Activated T-cell treated with anti-CD3 and anti-CD28 coated beads, Interleukin-2, amount 50 U/mL, for 72 hours (primary cell): Measurements from ENCODE around the gene SAMD5. TPM values are rescaled to one million over a fixed set of nuclear protein-coding genes. Genes with fewer than 3 reads are reported as not detected.

Source experiments
- ATAC-seq, 2 donors: fragments of 150-1000 bp; cut with Tn5 transposase; replicated peaks in 1 of 2; 2 replicates each; pipeline ENCODE4 v1.10.0; 2021; ENCODE audit warnings: moderate library complexity in 2 of 2, mild to moderate bottlenecking in 1 of 2
- DNase-seq, 2 donors: peaks; one replicate each; pipeline ENCODE4 v3.0.0; 2021 to 2022; ENCODE audit warnings: mixed read lengths in 1 of 2
- H3K27ac Mint-ChIP-seq: one replicate; pipeline ENCODE4 v1.8.0; 2022; ENCODE audit warnings: mild to moderate bottlenecking, moderate library complexity, mixed read lengths
- H3K27me3 Mint-ChIP-seq: one replicate; pipeline ENCODE4 v1.8.0; 2022; ENCODE audit warnings: low read depth, mixed read lengths
- H3K36me3 Mint-ChIP-seq, 2 donors: one replicate each; pipeline ENCODE4 v1.8.0; 2022; ENCODE audit warnings: mixed read lengths in 2 of 2, mild to moderate bottlenecking in 1 of 2; ENCODE audit not compliant: insufficient read depth in 2 of 2
- H3K4me1 Mint-ChIP-seq: one replicate; pipeline ENCODE4 v1.8.0; 2022; ENCODE audit warnings: low read depth, mixed read lengths
- H3K4me3 Mint-ChIP-seq, 2 donors: one replicate each; pipeline ENCODE4 v1.8.0; 2022; ENCODE audit warnings: mild to moderate bottlenecking in 2 of 2, mixed read lengths in 2 of 2, moderate library complexity in 2 of 2
- H3K9me3 Mint-ChIP-seq, 2 donors: one replicate each; pipeline ENCODE4 v1.8.0; 2022; ENCODE audit warnings: mixed read lengths in 2 of 2
- total RNA-seq, 2 donors: library from RNA; stranded (reverse); gene quantifications; one replicate each; pipeline ENCODE4 v1.2.3, GENCODE V29; 2022

The SAMD5 gene
- total RNA-seq, 2 donors from 2014 or later, result 0.05 TPM; not detected in 1

- Mint-ChIP-seq H3K4me1 (no peaks in the 10 kb centered on the region), H3K27me3 (no peaks in the 10 kb centered on the region), H3K36me3 (no peaks in the 10 kb centered on the region), H3K9me3 (no peaks in the 10 kb centered on the region), H3K27ac (no peak overlapping the region), H3K4me3 (no peak overlapping the region)
- DNase-seq, result no peak
- ATAC-seq, result no peak
Observed at GRCh38 chr6:147587907-147588306, 79.4 kb downstream of the SAMD5 start.

- H3K36me3 Mint-ChIP-seq, result no peaks in the 10 kb centered on the region
- no peak overlapping the region for H3K4me3 Mint-ChIP-seq
- no peaks in the 10 kb centered on the region for H3K9me3 Mint-ChIP-seq
- ATAC-seq (no peak), DNase-seq (no peak)
- no peaks in the 10 kb centered on the region for H3K4me1 Mint-ChIP-seq
- H3K27ac Mint-ChIP-seq, result no peak overlapping the region
- no peaks in the 10 kb centered on the region for H3K27me3 Mint-ChIP-seq
Observed at GRCh38 chr6:147588469-147588868, 80.0 kb downstream of the SAMD5 start.

- Mint-ChIP-seq H3K4me1 (no peaks in the 10 kb centered on the region), H3K4me3 (no peak overlapping the region), H3K27ac (no peak overlapping the region), H3K27me3 (no peaks in the 10 kb centered on the region), H3K36me3 (no peaks in the 10 kb centered on the region), H3K9me3 (no peaks in the 10 kb centered on the region)
- ATAC-seq (no peak), DNase-seq (no peak)
Observed at GRCh38 chr6:147589739-147590250, 81.3 kb downstream of the SAMD5 start.

GRCh38 chr6:147595961-147596360, 87.5 kb downstream of the SAMD5 start:
- Mint-ChIP-seq H3K9me3 (no peaks in the 10 kb centered on the region), H3K4me3 (no peak overlapping the region), H3K36me3 (no peaks in the 10 kb centered on the region), H3K4me1 (no peaks in the 10 kb centered on the region), H3K27me3 (no peaks in the 10 kb centered on the region), H3K27ac (no peak overlapping the region)
- no peak for ATAC-seq
- no peak for DNase-seq

GRCh38 chr6:147603392-147604081, 95.0 kb downstream of the SAMD5 start:
- Mint-ChIP-seq H3K27me3 (no peaks in the 10 kb centered on the region), H3K4me3 (no peak overlapping the region), H3K4me1 (no peaks in the 10 kb centered on the region), H3K27ac (no peak overlapping the region), H3K9me3 (no peaks in the 10 kb centered on the region), H3K36me3 (no peaks in the 10 kb centered on the region)
- ATAC-seq (no peak), DNase-seq (no peak)

- no peak overlapping the region for H3K4me3 Mint-ChIP-seq
- DNase-seq (no peak), ATAC-seq (no peak)
- no peaks in the 10 kb centered on the region for H3K9me3 Mint-ChIP-seq
- H3K27ac Mint-ChIP-seq, result no peak overlapping the region
- H3K27me3 Mint-ChIP-seq, result no peaks in the 10 kb centered on the region
- H3K4me1 Mint-ChIP-seq, result no peaks in the 10 kb centered on the region
- no peaks in the 10 kb centered on the region for H3K36me3 Mint-ChIP-seq
Observed at GRCh38 chr6:147604373-147604772, 95.9 kb downstream of the SAMD5 start.

- no peaks in the 10 kb centered on the region for H3K36me3 Mint-ChIP-seq
- H3K9me3 Mint-ChIP-seq, result peaks cover 1 to 3% of the 10 kb centered on the region in 2 donors
- no peaks in the 10 kb centered on the region for H3K27me3 Mint-ChIP-seq
- no peaks in the 10 kb centered on the region for H3K4me1 Mint-ChIP-seq
- no peak for ATAC-seq
- no peak overlapping the region for H3K27ac Mint-ChIP-seq
- DNase-seq, result no peak
- no peak overlapping the region for H3K4me3 Mint-ChIP-seq
Observed at GRCh38 chr6:147611992-147612391, 103.5 kb downstream of the SAMD5 start.

- Mint-ChIP-seq H3K27ac (no peak overlapping the region), H3K4me3 (no peak overlapping the region), H3K27me3 (no peaks in the 10 kb centered on the region), H3K4me1 (no peaks in the 10 kb centered on the region), H3K9me3 (peaks cover 1 to 3% of the 10 kb centered on the region in 2 donors), H3K36me3 (no peaks in the 10 kb centered on the region)
- ATAC-seq, result no peak
- no peak for DNase-seq
Observed at GRCh38 chr6:147614501-147614900, 106.0 kb downstream of the SAMD5 start.

- no peaks in the 10 kb centered on the region for H3K27me3 Mint-ChIP-seq
- DNase-seq (no peak), ATAC-seq (no peak)
- peaks cover 1 to 3% of the 10 kb centered on the region in 2 donors for H3K9me3 Mint-ChIP-seq
- H3K27ac Mint-ChIP-seq, result no peak overlapping the region
- H3K36me3 Mint-ChIP-seq, result no peaks in the 10 kb centered on the region
- H3K4me1 Mint-ChIP-seq, result no peaks in the 10 kb centered on the region
- H3K4me3 Mint-ChIP-seq, result no peak overlapping the region
Observed at GRCh38 chr6:147615659-147616456, 107.4 kb downstream of the SAMD5 start.

GRCh38 chr6:147617366-147617765, 108.9 kb downstream of the SAMD5 start:
- Mint-ChIP-seq H3K36me3 (no peaks in the 10 kb centered on the region), H3K4me1 (no peaks in the 10 kb centered on the region), H3K4me3 (no peak overlapping the region), H3K9me3 (peaks cover 1 to 3% of the 10 kb centered on the region in 2 donors), H3K27ac (no peak overlapping the region), H3K27me3 (no peaks in the 10 kb centered on the region)
- no peak for DNase-seq
- no peak for ATAC-seq

GRCh38 chr6:147618457-147618856, 110.0 kb downstream of the SAMD5 start:
- ATAC-seq, result no peak
- no peak overlapping the region for H3K4me3 Mint-ChIP-seq
- DNase-seq, result no peak
- H3K36me3 Mint-ChIP-seq, result no peaks in the 10 kb centered on the region
- H3K27me3 Mint-ChIP-seq, result no peaks in the 10 kb centered on the region
- no peaks in the 10 kb centered on the region for H3K4me1 Mint-ChIP-seq
- H3K27ac Mint-ChIP-seq, result no peak overlapping the region
- peaks cover 0 to under 1% of the 10 kb centered on the region in 2 donors for H3K9me3 Mint-ChIP-seq

GRCh38 chr6:147618927-147619326, 110.4 kb downstream of the SAMD5 start:
- no peak for DNase-seq
- no peak for ATAC-seq
- Mint-ChIP-seq H3K27ac (no peak overlapping the region), H3K27me3 (no peaks in the 10 kb centered on the region), H3K4me3 (no peak overlapping the region), H3K9me3 (no peaks in the 10 kb centered on the region), H3K36me3 (no peaks in the 10 kb centered on the region), H3K4me1 (no peaks in the 10 kb centered on the region)
